HG02798 (cell line): ENCODE results near the gene GPR162.
"Not testable (repeated sequence)": the region's sequence is repeated elsewhere in the genome, so short reads cannot be mapped to it uniquely, and the experiment has no call there.

Experiments used
- ATAC-seq: cut with Tn5 transposase; IDR thresholded peaks from one replicate; pipeline ENCODE4 v1.9.1; 2021; ENCODE audit warnings: mild to moderate bottlenecking; ENCODE audit not compliant: unreplicated experiment, poor library complexity

GPR162 gene

DNA sequence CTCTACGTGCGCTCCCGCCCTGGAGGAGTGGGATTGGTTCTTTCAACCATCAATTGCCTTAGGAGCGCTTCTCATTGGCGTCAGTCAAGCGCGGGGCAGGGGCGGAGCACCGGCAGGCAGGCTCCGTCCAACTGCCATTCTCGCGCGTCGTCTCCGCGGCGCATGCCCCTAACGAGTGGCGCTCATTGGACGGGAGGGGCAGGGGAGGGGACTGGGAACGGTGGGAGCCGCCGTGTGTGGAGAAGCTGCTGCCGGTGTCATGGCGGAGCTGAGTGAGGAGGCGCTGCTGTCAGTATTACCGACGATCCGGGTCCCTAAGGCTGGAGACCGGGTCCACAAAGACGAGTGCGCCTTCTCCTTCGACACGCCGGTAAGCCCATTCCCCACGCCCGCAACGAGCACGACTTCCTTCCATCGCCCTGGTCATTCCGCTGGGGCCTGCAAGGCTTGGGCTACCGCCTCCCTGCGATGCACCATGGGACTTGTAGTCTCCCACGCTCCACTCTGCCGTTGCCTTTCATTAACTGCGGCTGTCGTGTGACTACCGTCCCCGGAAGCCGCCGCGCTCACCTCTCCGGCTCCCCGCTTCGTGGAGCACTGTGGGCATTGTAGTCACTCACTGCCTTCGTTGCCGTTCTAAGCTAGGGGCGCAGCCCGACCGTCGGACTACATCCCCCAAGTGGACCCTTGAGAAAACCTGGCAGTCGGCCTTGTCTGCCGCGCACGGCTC, 30.5 kb downstream of the GPR162 start, which contains the start of gene USP5:
TSS of gene USP5 (plus strand) at position 230 of the 730 bp plus-strand sequence. CDS start at position 260, 30 bp downstream.
- peak; percentile 78 for ATAC-seq

DNA sequence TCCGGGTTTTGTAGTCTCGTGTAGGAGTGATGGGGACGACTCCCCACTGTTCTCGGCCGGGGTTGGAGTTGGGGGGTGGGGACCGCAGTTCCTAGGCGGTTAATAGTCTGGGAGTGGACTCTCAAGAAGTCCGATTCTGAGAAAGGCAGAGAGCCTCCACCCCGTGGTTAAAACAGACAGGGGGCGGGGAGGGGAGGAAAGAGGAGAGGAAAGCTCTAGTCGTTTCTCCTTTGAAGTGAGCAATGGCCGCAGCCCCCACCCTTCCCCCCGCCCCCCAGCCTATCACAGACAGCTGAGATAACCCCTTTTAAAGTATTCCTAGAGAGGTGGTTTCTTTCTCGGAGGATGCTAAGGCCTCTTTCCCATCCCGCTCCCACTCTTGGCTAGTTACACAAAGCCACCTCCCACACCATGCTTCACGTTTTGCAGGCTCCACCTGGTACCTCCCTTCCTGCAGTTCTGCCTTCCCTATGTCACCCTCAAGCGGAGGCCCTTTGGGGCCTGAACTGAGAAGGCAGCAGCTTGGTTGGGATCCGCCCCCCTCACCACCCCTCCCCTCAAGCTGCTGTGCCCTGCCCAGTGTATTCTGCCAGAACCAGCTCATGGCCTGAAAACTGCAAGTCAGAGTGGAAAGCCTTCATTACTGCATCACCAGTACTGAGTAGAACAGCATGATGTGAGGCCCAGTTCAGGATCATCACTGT, 31.2 kb downstream of the GPR162 start:
- ATAC-seq, result no peak

DNA sequence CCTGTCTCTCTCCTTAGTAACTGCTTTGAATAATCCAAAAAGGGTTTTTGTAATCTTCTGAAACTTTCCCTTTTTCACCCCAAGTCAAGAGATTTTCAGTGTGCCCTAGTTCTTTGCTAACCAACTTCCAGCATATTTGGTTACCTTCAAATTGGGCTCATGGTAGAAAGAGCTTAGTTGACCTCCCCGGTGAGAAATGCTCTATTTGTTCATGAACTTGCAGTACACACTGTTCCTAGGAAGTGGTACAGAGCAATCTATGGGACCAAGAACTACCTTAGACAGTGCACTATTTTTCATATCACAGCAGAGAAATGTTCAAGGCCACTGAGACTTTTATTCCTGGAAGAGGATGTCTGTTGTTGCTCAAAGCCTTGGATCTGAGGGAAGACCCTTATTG, 32.0 kb downstream of the GPR162 start:
- no peak for ATAC-seq

DNA sequence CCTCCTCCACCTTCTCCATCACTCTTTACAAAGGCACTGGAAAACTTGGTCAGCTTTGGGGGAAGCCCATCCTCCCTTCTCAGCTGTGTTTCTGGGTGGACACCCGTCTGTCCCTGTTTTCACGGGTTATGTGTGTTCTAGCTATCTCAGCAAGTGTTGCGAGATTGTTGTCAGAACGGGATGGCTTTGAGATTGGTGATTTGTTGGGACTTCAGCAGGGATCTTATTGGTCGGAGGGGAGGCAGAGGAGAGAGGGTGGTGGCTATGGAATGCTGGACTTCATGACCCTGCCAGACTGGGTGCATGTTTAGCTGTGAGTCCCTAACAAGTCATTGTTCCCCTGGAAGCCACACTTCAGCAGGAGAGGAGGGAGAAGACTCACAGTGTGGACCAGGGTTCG, 32.4 kb downstream of the GPR162 start:
- no peak for ATAC-seq

DNA sequence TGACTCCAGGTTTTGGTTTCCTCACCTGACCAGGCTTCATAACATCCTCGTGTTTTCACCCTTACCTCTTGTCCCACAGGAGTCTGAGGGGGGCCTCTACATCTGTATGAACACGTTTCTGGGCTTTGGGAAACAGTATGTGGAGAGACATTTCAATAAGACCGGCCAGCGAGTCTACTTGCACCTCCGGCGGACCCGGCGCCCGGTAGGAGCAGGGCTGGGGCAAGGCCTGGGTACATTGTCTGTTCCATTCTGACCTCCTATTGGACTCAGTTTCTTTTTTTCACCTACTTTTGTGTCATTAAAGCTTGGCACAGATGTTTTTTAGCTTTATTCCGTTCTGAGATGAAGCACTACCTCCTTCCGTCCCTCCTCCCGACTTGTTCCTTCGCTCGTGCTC, 33.7 kb downstream of the GPR162 start:
- no peak for ATAC-seq

DNA sequence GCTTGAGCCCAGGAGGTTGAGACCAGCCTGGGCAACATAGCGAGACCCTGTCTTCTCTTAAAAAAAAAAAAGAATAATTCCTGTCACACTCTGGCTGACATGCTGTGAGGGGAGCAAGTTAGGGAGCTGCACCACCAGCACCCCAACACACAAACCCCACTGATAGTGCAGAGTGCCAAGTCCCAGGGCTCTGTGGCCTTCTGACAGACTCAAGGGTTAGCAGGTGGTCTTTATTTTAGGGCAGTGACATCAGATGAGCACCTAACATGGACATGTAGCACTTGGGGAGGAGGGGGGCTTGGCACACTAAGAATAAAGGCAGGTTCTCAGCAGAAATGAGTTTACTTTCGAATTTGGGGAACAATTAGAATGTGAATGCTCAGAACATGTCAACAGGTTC, 37.2 kb downstream of the GPR162 start:
- ATAC-seq, result no peak

DNA sequence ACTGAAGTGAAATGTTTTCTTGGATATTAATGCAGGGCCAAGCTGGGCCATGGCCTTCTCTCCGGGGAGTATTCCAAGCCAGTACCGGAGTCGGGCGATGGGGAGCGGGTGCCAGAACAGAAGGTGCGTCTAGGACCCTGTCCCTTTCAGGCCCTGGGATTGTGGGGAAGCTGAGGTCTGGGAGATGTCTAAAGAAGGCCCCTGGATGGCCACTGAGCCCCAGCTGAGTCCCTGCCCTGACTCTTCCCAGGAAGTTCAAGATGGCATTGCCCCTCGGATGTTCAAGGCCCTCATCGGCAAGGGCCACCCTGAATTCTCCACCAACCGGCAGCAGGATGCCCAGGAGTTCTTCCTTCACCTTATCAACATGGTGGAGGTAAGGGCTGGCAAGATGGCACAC, 38.5 kb downstream of the GPR162 start:
- ATAC-seq, result no peak

DNA sequence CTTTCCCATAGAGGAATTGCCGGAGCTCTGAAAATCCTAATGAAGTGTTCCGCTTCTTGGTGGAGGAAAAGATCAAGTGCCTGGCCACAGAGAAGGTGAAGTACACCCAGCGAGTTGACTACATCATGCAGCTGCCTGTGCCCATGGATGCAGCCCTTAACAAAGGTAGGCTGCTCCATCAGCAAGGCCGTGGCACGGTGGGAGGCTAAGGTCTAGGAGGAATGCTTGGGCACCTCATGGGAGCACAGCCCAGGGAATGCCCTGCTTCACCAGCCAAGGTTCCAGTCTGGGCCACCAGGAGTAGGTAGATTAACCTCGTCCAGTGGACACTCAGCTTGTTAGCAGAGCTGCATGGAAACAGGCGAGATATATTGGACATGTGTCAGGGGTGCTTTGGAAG, 39.3 kb downstream of the GPR162 start:
- ATAC-seq, result no peak

DNA sequence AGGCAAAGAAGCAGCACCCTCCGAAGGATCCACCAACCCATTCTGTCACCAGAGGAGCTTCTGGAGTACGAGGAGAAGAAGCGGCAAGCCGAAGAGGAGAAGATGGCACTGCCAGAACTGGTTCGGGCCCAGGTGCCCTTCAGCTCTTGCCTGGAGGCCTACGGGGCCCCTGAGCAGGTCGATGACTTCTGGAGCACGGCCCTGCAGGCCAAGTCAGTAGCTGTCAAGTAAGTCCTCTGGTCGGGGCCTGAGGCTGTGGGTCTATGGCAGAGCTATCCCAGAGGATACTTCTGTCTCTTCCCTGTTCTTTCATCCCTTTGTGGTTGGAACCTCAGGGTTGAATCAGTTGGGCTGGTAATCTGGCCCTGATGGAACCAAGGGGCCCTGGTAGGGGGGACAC, 39.8 kb downstream of the GPR162 start:
- no peak for ATAC-seq

DNA sequence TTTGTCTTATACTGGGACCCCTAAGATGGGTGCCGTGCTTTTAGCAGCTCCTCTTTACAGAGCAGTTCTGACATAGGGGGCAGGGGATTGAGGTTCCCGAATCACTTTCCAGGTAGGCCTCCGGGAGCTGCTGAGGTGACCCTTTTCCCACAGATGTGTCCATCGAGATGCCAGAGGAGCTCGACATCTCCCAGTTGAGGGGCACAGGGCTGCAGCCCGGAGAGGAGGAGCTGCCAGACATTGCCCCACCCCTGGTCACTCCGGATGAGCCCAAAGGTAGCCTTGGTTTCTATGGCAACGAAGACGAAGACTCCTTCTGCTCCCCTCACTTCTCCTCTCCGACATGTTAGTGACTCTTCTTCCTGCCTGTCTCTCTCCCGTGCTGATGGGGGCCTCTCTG, 41.4 kb downstream of the GPR162 start:
- ATAC-seq, result no peak

DNA sequence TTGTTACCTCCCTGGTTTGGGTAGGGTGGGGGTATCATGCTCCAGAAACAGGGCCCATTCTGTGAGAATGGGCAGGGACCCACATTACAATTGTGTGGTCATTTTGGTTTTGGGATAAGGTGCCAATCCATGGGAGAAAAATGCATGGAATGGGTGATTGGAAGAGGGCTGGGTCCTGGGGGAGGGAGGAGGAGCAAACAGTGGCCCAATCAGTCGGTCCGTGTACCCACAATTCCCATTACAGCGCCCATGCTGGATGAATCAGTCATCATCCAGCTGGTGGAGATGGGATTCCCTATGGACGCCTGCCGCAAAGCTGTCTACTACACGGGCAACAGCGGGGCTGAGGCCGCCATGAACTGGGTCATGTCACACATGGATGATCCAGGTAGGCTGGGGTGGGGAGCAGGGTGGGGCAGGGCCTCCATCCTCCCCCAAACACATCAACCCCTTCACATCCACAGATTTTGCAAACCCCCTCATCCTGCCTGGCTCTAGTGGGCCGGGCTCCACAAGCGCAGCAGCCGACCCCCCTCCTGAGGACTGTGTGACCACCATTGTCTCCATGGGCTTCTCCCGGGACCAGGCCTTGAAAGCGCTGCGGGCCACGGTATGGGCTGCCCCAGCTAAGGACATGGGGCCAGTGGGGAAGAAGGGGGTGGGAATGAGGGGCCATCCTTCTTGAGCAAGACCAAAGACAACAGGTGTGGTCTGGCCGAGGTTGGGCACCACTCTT, 42.1 kb downstream of the GPR162 start:
- ATAC-seq, result no peak

DNA sequence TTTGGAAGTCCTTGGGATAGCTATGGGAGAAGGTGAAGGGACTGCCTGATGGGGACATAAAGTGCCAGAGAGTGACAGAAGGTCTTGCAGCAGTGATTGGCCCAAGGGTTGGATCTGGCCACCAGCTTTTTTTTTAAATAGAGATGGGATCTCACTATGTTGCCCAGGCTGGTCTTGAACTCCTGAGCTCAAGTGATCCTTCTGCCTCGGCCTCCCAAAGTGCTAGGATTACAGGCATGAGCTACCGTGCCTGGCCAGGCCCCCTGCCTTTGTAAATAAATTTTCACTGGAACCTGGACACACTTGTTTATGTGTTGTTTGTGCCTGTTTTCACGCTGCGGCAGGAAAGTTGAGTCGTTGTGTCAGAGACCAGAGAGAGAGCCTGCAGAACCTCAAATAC, 43.7 kb downstream of the GPR162 start:
- ATAC-seq, result not testable (repeated sequence)

DNA sequence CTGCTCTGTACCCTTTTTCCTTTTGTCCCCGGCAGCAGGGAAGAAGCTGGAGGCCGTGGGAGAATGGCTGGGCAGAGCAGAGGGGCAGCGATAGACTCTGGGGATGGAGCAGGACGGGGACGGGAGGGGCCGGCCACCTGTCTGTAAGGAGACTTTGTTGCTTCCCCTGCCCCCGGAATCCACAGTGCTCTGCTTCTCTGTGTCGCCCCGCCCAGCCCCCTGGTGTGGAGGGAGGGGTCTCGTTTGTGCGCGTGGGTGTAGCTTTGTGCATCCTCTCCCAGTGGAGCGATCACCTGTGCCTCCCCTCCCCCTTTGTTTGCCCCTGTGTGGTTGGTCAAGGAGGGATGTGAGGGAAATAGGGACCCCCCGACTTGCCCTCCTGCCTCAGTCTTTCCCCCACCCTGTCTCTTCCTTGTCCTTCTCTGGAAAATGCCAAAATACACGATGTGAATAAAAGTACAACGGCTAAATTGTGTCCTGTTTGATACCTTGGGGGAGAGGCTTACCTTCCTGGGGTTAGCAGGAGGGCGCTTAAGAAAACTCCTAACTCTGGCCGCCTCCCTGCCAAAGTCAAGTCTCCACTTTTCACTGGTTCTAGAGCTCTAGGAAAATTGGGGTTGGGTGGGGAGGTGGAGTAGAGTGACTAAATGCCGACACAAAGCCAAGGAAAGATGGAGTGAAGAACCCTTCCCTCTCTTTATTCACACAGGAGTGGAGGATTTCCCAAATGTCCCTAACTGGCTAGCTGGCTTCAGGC, 44.7 kb downstream of the GPR162 start:
- ATAC-seq, result no peak

DNA sequence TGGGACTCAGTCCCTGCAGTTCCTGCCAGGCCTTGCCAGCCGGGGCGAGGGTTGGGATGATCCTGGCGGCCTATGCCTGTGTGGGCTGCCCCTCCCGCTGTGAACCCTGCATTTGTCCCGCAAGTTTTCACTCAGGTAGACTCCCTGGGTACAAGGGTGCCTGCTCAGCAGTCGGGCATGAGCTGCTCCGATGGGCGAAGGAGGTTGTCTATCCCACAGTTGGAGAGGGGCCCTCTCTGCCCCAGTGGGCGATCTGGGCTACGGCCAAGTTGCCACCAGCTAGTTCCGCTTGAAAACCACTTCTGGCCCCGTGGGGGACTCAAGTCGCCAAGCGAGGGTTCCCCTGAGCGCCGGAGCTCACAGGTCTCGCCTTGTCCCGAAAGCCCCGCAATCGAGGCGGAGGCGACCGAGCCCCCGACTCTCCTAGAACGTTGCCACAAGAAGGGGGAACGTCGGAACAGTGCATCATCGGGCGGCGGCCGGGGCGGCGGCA, 45.3 kb downstream of the GPR162 start:
- peak; percentile 1 for ATAC-seq

DNA sequence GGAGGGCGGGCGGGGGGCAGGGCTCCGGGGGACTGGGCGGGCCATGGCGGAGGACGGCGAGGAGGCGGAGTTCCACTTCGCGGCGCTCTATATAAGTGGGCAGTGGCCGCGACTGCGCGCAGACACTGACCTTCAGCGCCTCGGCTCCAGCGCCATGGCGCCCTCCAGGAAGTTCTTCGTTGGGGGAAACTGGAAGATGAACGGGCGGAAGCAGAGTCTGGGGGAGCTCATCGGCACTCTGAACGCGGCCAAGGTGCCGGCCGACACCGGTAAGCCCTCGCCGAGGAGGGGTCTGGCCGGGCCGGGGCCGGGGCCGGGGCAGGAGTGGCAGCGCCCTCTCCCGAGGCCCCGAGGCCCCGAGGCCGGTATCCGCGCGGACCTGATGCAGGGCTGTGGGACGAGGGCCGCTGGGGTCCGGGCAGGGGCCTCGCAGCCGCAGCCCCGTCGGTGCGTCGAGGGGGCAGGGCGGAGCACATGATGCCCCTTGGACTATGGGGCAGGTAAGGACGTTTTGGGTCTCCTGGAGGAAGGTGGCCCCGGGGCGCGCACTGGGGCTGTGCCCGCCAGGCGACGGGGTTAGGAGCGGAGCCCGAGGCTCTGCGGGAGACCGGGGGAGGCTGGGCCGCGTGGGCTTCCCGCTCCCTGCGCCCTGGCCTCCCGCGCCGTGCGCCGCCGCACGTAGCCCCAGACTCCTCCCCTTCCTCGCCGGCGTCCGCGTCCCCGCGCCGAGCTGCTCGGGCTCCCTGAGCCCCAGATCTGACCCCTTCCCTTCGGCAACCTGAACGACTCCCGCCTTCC, 46.0 kb downstream of the GPR162 start, which contains the start of gene TPI1:
TSS of gene TPI1 (plus strand) at position 119 of the 798 bp plus-strand sequence. CDS start at position 155, 36 bp downstream.
- ATAC-seq, result peak; percentile 60

DNA sequence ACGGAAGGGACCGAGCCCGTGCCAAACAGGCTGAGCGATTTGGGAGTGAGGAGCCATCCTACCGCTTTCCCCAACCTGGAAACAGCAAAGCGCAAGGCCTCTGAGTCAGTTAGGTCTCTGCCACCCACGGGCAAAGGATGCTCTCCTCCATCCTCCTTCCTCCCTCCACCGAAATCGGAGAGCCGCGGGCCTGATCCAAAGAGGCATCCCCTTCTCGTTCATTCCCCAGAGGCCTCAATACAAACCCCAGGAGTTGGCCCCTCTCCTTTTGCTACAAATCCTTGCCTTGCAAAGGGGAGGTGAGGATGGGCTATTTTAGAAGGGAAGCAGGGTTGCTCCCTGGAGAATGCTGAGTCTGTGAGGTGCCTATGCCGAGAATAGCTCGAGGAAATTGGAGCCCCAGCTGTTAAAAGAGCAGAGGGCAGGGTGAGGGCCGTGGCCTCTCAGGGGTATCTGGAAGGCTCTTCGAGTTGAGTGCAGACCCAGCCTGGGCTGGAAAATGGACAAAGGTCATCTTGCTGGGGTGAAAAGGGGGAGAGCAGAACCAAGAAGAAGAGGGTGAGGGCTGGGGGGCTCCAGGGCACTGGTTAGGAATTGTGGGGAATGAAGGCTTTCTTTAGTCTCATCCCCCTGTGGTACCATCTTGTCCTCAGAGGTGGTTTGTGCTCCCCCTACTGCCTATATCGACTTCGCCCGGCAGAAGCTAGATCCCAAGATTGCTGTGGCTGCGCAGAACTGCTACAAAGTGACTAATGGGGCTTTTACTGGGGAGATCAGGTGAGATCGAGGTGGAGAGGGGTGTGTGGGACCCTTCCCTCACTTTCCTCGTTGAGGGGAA, 46.8 kb downstream of the GPR162 start:
- ATAC-seq, result no peak

DNA sequence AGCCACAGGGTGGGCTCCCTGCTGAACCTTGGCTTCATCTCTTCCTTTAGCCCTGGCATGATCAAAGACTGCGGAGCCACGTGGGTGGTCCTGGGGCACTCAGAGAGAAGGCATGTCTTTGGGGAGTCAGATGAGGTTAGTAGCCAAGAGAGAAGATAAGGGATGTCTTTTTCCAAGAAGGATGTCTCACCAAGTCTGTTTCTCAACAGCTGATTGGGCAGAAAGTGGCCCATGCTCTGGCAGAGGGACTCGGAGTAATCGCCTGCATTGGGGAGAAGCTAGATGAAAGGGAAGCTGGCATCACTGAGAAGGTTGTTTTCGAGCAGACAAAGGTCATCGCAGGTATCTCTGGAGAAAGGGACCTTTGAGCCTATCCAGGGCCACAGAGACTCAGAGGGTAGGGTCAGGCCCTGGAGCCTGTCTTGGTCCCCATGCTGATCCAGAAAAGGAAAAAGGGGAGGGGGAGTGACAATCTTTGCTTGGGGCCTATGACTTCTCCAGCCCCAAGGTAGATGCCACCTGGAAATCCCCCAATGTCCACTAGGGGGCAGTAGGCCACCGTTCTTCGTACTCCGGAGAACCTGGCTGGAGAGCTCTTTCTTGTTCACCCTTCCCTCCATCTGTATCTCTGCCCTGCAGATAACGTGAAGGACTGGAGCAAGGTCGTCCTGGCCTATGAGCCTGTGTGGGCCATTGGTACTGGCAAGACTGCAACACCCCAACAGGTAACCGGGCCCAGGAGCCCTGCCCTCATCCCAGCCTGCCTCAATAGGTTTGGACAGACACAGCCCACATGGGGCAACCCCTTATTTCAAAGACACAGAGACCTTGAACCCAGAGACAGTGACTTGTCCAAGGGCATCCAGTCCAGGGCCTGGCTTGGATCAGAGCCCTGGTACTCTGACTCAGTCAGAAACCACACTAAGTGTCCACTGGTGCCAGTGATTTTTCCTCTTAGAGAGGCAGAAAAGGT, 47.7 kb downstream of the GPR162 start:
- no peak for ATAC-seq
